GM21390 (cell line): ENCODE measurements around the gene LHFPL2.

Source experiments
- ATAC-seq: cut with Tn5 transposase; IDR thresholded peaks from one replicate; pipeline ENCODE4 v1.9.1; 2021; ENCODE audit not compliant: unreplicated experiment

LHFPL2 gene

DNA sequence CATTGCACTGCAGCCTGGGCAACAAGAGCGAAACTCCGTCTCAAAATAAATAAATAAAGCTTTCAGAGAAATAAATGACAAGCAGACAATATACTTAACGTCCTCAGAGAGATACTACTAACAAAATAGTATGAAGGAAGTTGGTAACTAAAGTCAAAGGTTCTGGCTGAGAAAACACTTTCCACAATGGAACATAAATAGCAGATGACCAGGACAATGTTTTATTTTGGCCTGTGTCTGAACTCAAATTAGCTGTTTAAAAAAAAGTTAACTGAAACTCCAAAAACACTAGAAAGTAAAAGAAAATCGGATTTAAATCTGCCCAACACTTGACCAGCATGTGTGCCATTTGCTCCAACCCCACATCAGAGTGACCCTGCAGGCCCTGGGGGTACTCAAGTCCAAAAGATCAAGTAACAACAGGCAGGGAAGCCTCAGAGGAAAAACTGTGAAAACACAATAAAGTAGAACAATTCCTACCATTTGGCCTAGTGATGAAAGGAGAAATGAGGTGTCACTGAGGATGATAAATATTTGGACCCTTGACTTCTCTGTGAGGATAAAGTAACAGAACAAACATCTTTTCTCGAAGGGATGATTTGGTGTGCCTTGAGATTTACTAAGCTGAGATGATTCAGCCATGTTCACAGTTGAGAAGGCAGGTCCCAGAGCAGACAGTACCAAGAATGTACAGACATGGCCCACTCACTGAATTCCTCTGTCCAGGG is 47.7 kb downstream of the LHFPL2 start:
- ATAC-seq: no peak

DNA sequence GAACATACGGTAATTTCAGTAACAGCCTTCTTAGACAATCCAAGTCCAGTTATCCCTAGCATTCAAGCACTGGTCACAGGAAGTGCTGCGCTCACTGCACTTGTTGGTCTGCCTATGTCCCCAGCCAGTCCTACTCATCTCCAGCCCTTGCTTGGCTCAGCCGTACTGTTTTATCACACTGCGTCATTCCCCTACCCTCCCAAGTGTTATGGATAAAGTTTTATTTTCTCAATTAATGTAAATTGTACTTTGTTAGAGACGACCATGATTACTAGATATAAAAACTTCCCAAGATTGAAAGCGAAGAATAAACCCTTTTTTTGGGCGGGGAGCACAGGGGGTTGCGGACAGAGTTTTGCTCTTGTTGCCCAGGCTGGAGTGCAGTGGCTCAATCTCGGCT is 49.6 kb downstream of the LHFPL2 start:
- ATAC-seq: no peak

DNA sequence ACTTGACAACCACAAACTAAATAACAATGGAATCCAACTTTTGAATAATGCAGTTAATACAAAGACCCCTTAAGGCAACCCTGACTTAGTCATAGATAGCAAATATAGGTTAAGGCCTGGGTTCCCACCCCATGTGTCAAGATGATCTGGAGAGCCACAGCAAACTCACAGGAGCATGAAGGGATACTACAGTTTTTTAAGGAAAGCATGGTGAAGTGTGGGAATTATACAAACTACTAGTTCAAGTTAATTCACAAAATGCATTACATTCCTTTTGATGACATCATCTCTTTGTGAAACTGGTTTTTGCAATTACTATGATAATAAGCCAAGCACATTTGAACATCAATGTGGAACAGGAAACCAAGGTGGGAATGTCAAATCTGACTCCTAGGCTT is 50.6 kb downstream of the LHFPL2 start:
- no peak for ATAC-seq

DNA sequence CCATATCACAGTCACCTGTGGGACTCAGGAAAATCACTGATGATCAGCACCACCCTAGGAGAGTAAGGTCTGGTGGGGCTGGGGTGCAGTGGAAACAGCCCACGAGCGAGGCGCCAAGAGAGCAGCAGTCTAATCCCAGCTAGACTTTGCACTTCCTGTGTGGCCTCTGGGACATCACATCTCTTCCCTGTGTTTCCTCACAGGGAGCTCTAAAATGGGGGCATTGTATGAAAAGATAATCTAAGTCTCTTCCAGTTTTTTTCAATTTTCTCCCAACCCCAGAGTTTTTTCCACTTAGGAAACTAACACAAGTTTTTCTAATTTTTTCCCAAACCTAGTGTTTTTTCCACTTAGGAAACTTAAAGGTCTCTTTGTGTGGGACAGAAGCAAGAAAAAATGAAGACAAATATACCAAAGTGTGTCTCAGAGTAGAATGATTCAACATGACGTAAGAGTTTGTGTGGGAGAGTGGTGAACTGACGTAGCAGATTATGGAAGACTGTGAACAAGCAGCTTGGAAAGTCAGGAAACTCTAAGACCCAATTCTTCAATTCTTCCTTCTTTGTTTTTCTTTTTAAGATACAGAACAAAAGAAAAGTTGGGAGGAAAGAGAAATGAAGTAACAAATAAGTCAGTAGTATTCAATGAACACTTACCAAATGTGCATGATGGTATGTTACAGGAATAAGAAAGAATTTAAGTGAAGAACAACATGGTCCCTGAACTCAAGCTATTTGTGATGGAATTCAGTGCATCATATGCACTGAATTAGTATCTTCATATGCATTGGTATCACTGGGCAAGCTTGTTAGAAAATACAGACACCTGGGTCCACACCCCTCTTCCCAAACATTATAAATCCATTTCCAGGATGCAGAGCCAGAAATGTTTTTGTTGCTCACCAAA is 51.3 kb downstream of the LHFPL2 start:
- no peak for ATAC-seq

DNA sequence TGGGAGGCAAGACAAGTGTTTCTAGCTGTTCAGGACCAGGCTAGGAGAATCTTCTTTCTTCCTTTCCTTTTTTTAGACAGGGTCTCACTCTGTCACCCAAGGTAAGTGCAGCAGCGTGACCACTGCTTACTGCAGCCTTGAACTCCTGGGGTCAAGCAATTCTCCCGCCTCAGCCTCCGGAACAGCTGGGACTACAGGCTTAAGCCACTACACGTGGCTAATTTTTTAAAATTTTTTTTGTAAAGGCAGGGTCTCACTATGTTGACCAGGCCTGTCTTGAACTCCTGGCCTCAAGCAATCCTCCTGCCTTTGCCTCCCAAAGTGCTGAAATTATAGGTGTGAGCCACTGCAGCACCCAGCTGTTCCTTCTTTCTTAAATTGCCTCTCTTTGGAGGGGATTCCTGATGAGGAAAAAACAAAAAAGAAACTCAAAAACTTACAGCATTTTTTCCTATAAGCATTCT is 53.1 kb downstream of the LHFPL2 start:
- no peak for ATAC-seq

DNA sequence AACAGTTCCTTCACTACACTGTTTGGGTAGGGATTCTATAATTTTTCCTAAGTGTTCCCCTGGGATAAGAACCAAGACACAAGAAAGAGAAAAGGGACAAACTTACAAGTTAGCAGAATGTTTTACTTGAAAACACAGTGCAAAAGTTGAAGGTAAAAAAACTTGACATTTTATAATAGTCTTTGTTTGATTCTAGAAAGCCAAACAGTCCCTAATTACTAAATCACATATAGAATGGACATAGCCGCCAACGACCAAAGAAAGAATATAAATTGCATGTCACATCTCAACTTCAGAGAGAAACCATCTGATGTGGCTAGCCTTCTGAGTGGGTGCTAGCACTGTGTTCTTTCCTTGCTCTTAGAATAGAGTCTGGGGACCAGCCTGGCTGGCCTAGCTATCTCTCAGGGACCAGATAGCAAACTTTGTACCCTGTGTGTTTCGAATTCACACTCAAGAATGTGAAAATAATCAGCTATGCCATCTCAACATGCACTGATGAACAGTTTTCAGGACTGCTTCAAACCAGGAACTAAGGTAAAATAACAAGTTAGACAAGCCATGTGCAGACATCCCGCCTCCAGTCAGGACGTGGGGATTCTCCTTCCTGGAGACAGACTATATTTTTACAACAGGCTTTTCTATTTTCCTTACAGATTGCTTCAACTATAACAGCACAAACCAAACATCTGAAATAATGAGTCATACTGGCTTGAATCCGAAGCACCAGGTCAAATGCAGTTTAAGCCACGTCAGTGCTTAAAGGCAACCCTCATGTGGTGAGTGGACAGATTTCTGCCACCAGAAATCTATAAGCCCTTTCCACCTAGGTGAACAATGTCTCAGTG is 53.7 kb downstream of the LHFPL2 start:
- no peak for ATAC-seq

DNA sequence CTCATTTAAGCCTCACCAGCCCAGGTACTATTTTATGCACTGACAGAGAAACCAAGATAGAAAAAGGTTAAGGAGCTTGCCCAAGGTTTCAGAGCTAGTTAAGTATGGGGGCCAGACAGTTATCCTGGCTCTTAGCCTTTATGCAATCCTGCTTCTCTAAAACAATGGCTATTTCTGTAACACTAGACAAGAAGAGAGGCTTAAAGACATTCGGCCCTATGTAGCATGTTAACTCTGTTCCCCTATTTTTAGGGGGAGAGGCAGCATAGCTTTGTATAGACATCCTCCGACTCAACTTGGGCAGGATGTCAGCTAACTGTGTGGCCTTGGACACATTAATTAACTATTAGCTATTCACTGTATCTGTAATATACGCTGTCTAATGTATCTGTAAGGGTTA is 54.6 kb downstream of the LHFPL2 start:
- ATAC-seq: no peak

DNA sequence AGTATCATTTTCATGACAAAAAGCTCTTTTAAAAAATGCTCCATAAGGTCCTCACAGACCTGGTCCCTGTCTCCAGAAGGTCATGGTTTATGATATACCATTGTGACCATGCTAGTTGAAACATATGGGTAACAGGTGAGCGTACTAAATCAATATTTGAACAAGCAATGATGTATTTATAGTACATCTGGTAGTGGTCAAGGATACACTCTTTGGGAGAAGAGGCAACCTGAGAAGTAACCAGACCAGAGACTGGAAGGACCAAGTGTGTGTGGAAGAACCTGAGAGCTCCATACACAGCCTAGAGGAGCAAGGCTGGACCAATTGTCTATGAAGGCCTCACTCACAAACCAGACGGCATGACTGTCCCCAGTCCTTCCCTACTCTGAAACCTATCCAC is 55.1 kb downstream of the LHFPL2 start:
- no peak for ATAC-seq

DNA sequence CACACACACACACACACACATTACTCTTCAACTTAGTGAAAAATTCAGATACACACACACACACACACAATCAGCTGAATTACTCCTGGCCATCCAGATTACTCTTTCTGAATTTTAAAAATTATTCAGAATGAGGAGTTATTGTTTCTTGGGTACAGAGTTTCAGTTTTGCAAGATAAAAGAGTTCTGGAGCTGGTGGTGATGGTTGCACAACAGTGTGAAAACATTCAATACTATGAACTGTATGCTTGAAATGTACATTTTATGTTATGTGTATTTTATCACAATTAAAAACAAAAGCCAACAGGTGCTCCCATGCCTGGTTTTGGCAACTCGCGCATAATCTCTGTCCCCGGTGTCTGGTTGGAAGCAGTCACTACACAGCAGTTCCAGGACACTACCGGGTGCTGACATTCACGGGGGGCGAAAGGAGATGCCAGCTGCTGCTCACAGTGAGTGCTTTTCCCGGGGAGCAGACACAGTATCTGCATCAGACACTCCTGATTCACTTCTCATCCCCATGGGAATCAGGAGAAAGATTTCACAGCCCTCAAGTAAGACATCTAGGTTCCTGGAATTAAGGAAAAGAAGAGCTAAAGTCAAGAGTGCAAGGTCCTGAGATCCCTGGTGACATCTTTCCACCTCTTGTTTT is 55.7 kb downstream of the LHFPL2 start:
- ATAC-seq: no peak

DNA sequence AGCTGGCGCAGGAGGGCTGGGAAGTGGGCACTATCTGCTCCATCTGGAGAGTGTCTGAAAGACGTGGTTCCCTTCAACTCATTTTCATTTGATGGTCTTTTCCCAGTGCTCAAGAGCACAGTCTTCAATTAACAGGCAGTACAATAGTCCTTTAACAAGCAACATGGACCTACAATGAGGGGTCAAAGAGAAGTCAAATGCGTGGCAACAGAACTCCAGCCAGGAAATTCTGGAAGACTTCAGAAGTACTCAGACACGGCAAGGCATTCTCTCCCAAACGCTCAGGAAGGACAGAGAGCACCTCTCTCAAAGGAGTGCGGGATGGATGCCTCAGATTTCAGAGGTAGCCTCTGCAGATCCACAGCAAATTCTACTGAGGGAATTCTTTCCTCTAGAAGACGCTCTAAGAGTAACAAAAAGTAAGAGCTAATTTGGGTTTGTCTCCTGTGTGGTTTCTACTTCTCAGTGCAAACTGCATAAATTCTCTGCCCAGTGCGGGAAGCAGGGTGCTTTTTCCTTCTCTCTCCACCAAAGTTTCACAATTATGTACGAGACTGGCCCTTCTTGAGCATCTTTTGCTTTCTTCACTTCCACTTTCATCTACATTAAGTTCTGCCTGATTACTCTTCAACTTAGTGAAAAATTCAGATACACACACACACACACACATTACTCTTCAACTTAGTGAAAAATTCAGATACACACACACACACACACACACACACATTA is 56.4 kb downstream of the LHFPL2 start:
- peak; percentile 83 for ATAC-seq

DNA sequence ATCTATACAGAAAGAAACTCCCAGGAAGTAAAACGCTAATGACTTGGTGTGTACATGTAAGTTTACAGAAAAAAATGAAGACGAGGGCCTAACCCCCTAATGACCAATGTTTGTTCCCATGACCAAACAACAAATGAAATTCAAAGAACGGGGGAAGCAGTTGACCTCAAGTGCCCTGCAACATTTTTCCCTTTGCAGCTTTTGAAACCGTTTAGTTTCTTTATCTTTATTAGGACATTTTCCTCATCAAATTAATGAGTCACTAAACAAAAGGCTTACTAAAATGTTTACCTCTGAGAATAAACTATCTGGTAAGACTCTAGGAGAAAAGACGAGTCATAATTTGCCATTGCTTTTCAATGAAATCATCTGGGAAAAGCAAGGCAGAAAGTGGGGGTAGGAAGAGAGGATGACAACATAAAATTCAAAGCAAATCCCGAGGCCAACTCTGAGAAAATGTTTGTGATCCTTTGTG is 57.4 kb downstream of the LHFPL2 start:
- ATAC-seq: no peak

DNA sequence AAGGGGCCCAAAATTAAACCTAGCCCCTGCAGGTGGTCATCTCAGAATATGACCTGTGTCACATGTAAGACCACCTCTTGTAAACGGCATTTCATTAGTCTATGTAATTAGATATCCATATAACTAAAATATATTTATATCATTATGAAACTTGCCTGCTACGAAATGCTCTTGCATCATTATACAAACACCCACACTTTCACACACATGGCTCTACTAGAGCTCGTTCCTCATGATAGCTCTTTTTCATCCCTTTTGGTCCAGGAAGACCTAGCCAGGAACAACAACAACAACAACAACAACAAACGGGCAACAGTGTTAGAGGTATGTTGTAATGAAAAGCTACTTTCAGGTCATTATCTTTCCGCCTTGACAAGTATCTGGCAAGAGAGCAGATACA is 58.6 kb downstream of the LHFPL2 start:
- ATAC-seq: no peak

DNA sequence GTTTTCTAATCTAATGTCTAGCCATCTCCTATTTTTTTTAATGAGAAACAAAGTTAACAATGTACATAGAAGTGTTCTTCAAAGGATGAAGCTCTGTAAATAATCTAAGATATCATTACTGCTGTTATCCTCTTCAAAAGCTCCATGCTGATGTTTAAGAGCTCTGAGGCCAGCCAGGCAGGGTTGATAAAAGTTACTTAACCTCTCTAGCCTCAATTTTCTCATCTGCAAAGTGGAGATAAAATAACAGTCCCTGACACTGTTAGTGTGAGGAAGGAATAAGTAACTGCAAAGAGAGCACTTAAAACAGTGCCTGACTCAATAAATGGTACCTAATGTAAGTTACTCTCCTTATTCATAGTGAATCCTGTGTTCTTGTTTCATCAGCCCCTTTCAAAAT is 60.1 kb downstream of the LHFPL2 start:
- no peak for ATAC-seq

DNA sequence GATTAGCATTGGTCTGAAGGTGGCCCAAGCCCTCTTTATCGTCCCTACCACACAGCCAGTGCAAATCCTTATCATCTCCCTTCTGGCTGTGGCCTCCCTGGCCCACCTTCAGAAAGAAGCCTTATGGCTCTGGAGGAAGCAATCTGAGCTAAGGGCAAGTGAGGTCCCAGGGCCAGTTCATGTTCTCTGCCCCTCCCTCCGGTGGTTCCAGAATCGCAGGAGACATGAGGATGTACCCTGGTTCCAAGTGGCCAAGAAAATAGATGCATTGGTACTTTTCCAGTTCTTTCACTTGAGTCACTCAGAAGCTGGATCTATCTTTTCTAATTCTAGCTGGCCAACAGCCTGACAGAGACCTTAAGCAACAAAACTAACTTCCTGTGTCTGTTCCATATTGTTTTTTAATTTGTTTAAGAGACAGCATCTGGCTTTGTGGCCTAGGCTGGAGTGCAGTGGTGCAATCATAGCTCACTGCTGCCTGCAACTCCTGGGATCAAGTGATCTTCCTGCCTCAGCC is 60.7 kb downstream of the LHFPL2 start:
- ATAC-seq: no peak

DNA sequence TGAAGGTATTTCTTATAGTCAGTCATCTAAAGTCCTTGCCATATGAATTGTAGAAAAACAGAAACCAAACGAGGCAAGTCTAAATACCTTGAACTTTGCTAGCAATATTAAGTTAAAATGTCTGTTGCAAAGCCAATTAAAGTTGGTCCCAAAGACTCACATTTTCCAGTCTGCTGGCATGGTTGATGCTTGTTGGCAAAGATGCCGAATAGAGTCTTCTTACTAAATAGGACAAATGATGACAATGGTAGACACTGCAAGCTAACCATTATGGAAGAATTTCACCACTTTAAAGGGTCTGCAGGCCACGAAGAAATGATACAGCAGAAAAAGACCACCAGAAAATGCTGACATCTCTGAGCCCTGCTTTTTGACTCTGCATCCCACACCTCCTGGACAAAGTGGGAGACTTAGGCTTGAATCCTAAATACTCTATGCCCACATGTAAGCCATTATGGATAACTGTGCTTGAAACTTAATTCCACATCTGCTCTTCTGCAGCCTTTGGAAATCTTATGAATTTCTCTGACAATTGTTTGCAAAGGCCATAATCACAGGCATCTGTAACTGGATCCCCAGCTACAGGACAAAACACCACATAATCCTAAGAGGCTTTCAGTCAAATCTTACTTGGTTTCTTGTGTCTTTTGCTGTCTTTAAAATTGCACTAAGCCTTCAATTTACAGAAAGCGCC is 61.3 kb downstream of the LHFPL2 start:
- no peak for ATAC-seq

DNA sequence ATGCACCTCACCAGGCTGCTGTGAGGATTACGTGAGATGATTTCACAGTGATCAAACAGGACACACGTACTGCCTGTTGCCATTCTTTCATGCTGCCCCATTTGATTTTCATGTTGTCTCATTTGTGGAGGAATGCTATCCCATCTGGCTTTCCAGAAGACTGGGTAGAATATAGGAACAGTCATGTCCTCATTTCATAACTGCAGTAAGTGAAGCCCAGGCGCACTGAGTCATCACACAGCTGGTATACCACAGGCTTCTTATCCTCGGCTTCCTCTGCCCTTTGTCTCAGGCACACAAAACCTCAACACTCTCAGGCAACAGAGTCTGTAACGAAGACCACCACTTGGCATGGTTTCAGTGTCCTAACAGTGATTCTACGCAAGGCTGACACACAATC is 62.3 kb downstream of the LHFPL2 start:
- no peak for ATAC-seq

DNA sequence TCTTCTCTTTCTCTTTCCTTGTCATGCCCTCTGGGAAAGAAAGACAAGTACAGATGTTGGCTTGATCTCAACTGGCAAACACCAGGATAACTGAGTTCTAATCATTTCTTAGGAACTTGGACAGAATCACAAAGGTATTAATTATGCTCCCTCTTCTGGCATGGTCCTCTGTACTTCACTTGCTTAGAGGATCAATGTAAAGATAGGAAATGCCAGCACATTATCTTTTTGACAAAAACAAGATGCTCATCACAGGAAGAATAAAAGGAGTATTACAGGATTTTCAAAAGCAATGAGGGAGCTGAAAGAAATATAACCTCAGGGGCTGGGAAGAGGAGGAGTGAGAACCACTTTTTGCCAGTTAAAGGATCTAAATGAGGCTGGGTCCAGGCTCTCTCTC is 70.6 kb downstream of the LHFPL2 start:
- ATAC-seq: no peak

DNA sequence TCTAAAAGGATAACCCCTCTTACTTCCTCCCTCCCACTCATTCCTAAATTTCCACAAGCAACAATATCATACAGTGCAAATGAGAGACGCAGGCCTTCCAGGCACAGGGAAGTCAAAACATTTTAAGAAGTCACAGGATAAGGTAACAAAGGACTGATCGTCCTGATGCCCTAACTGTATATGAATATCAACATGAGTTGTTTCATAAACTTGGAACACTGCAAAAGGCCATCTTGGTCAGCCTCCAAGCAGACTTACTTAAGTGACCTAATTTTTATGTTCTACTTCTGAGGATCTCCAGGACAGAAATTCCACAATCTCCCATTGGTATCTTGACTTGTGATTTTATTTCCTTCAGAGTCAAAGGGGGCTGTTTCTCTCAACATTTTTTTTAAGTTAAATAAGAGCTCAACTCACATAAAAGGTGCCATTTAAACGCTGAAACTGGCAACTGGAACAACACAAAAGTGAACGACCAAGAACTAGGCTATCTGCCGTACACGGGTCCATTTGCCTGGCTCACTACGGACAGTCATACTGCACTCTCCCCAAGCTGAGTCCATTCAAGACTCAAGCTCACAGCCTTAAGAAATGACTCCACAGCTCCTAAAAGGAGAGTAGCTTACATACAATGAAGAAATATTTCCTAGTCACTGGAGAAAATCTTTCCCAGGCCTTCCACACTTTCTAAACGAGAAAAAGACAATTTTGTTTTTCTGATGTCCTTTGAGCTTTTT is 71.3 kb downstream of the LHFPL2 start:
- ATAC-seq: no peak

DNA sequence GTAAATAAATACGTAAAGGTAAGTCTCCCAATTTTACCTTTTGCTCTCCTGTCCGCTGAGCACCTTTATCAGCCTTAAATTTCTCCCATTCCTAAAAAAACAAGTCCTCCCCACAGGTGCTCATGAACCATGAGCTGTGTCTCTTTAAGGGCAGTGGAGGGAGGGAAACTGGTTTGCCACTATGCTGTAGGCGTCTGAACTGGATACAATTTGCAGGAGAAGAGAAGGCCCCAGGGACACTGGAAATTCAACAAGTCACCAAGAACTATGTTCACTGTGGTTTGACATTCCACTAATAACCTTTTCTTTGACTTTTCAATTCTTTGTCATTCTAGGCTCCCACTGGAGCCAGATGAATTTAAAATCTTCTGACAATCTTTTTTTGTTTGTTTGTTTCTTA is 72.2 kb downstream of the LHFPL2 start:
- ATAC-seq: no peak
